H9 (cell line): ENCODE results near the gene RPUSD3. TPM values are rescaled to one million over a fixed set of nuclear protein-coding genes. Genes with fewer than 3 reads are reported as not detected.

Experiments used
- DNase-seq: peaks from one replicate; pipeline ENCODE4 v3.0.0-alpha.2; 2017
- H2AFZ ChIP-seq: one replicate; pipeline ENCODE4 v1.6.1; 2013; ENCODE audit warnings: mild to moderate bottlenecking, low read length, control low read depth, moderate library complexity
- H2AK5ac ChIP-seq: 2 replicates; pipeline ENCODE4 v1.6.1; 2013; ENCODE audit warnings: low read length, control low read depth, mixed read lengths; ENCODE audit not compliant: insufficient read length
- H2BK120ac ChIP-seq: one replicate; pipeline ENCODE4 v1.6.1; 2013; ENCODE audit warnings: low read depth, mild to moderate bottlenecking, low read length, control low read depth, inconsistent platforms; ENCODE audit not compliant: poor library complexity, severe bottlenecking
- H2BK12ac ChIP-seq: 2 replicates; pipeline ENCODE4 v1.6.1; 2013; ENCODE audit warnings: low read length, control low read depth, mixed read lengths, low read depth; ENCODE audit not compliant: insufficient read length
- H2BK15ac ChIP-seq: 2 replicates; pipeline ENCODE4 v1.6.1; 2013; ENCODE audit warnings: low read depth, low read length, control low read depth
- H2BK20ac ChIP-seq: one replicate; pipeline ENCODE4 v1.6.1; 2013; ENCODE audit warnings: low read depth, mild to moderate bottlenecking, low read length, control low read depth, inconsistent platforms; ENCODE audit not compliant: poor library complexity, severe bottlenecking
- H2BK5ac ChIP-seq: 2 replicates; pipeline ENCODE4 v1.6.1; 2013; ENCODE audit warnings: low read length, control low read depth, mixed read lengths; ENCODE audit not compliant: insufficient read length
- H3K14ac ChIP-seq: 2 replicates; pipeline ENCODE4 v1.6.1; 2013; ENCODE audit warnings: low read length, control low read depth; ENCODE audit not compliant: insufficient read depth
- H3K18ac ChIP-seq: 2 replicates; pipeline ENCODE4 v1.6.1; 2013; ENCODE audit warnings: low read depth, mild to moderate bottlenecking, mixed read lengths, low read length, control low read depth; ENCODE audit not compliant: insufficient read length
- H3K23ac ChIP-seq: 2 replicates; pipeline ENCODE4 v1.6.1; 2013; ENCODE audit warnings: low read length, control low read depth, mixed read lengths, low read depth; ENCODE audit not compliant: insufficient read length
- H3K23me2 ChIP-seq: 2 replicates; pipeline ENCODE4 v1.6.1; 2013; ENCODE audit warnings: low read depth, mild to moderate bottlenecking, mixed read lengths, low read length, control low read depth; ENCODE audit not compliant: insufficient read length, poor library complexity, severe bottlenecking
- H3K27ac ChIP-seq: 2 replicates; pipeline ENCODE4 v1.5.1; 2013; ENCODE audit warnings: low read length, control low read depth, mixed read lengths, low read depth; ENCODE audit not compliant: insufficient read length
- H3K27me3 ChIP-seq: 2 replicates; pipeline ENCODE4 v1.6.1; 2013; ENCODE audit warnings: low read length, control low read depth, inconsistent platforms; ENCODE audit not compliant: insufficient read depth
- H3K4ac ChIP-seq: 2 replicates; pipeline ENCODE4 v1.6.1; 2013; ENCODE audit warnings: low read depth, mild to moderate bottlenecking, control low read depth, inconsistent platforms, low read length, moderate library complexity
- H3K4me1 ChIP-seq: 2 replicates; pipeline ENCODE4 v1.6.1; 2013; ENCODE audit warnings: low read length, control low read depth, inconsistent platforms; ENCODE audit not compliant: insufficient read depth
- H3K4me2 ChIP-seq: 2 replicates; pipeline ENCODE4 v1.6.1; 2013; ENCODE audit warnings: low read length, control low read depth, mixed read lengths; ENCODE audit not compliant: insufficient read length, insufficient read depth
- H3K56ac ChIP-seq: 2 replicates; pipeline ENCODE4 v1.6.1; 2013; ENCODE audit warnings: low read depth, mild to moderate bottlenecking, mixed read lengths, low read length, control low read depth; ENCODE audit not compliant: insufficient read length
- H3K79me1 ChIP-seq: 2 replicates; pipeline ENCODE4 v1.6.1; 2013; ENCODE audit warnings: low read depth, mild to moderate bottlenecking, moderate library complexity, low read length, control low read depth, inconsistent platforms; ENCODE audit not compliant: insufficient read depth, poor library complexity, severe bottlenecking
- H3K79me2 ChIP-seq: 2 replicates; pipeline ENCODE4 v1.6.1; 2013; ENCODE audit warnings: low read length, control low read depth, inconsistent platforms; ENCODE audit not compliant: insufficient read depth
- H3K9ac ChIP-seq: 2 replicates; pipeline ENCODE4 v1.6.1; 2013; ENCODE audit warnings: low read length, control low read depth, mixed read lengths; ENCODE audit not compliant: insufficient read length; ENCODE audit errors: extremely low read depth
- H3K9me3 ChIP-seq: one replicate; pipeline ENCODE4 v1.6.1; 2013; ENCODE audit warnings: low read depth, low read length, inconsistent platforms; ENCODE audit not compliant: control insufficient read depth
- H3T11ph ChIP-seq: one replicate; pipeline ENCODE4 v1.6.1; 2013; ENCODE audit warnings: mild to moderate bottlenecking, low read length, control low read depth, inconsistent platforms
- H4K20me1 ChIP-seq: one replicate; pipeline ENCODE4 v1.6.1; 2013; ENCODE audit not compliant: control insufficient read depth, insufficient read length, insufficient read depth
- H4K5ac ChIP-seq: 2 replicates; pipeline ENCODE4 v1.6.1; 2013; ENCODE audit warnings: low read depth, mild to moderate bottlenecking, mixed read lengths, low read length, control low read depth; ENCODE audit not compliant: insufficient read length
- H4K8ac ChIP-seq: replicated peaks from 2 replicates; pipeline ENCODE4 v1.6.1; 2013; ENCODE audit warnings: low read length, control low read depth, mixed read lengths, low read depth; ENCODE audit not compliant: insufficient read length
- H4K91ac ChIP-seq: 2 replicates; pipeline ENCODE4 v1.6.1; 2013; ENCODE audit warnings: low read depth, mild to moderate bottlenecking, moderate library complexity, mixed read lengths, low read length, control low read depth; ENCODE audit not compliant: insufficient read length
- H3K27ac Mint-ChIP-seq, 3 experiments: 2 replicates in 2 of 3; 3 replicates in 1 of 3; pipeline ENCODE4 v1.8.0; 2020 to 2021; ENCODE audit warnings: mixed read lengths in 3 of 3, mild to moderate bottlenecking in 1 of 3, moderate library complexity in 1 of 3
- H3K27me3 Mint-ChIP-seq: 2 replicates; pipeline ENCODE4 v1.8.0; 2021; ENCODE audit warnings: low read depth, mild to moderate bottlenecking, moderate library complexity, mixed read lengths
- H3K36me3 Mint-ChIP-seq, 3 experiments: 2 replicates in 2 of 3; 3 replicates in 1 of 3; pipeline ENCODE4 v1.8.0; 2020 to 2021; ENCODE audit warnings: low read depth in 3 of 3, mixed read lengths in 3 of 3; ENCODE audit not compliant: insufficient read depth in 1 of 3
- H3K4me1 Mint-ChIP-seq, 2 experiments: 2 replicates each; pipeline ENCODE4 v1.8.0; 2020; ENCODE audit warnings: mixed read lengths in 2 of 2
- H3K4me3 Mint-ChIP-seq, 2 experiments: 2 replicates in 1 of 2; 3 replicates in 1 of 2; pipeline ENCODE4 v1.8.0; 2020 to 2021; ENCODE audit warnings: mild to moderate bottlenecking in 2 of 2, mixed read lengths in 2 of 2, moderate library complexity in 1 of 2
- H3K9me3 Mint-ChIP-seq, 2 experiments: 2 replicates in 1 of 2; 3 replicates in 1 of 2; pipeline ENCODE4 v1.8.0; 2020; ENCODE audit warnings: mild to moderate bottlenecking in 2 of 2, mixed read lengths in 2 of 2, moderate library complexity in 1 of 2
- CTCF ChIP-seq: fragments of 200-600 bp; sonication (generic); conservative IDR thresholded peaks from 3 replicates; pipeline ENCODE4 v1.8.0; 2021; ENCODE audit warnings: antibody characterized with exemption, mild to moderate bottlenecking
- WGBS: extraction: QIAGEN DNeasy Blood & Tissue Kit; methylation state at CpG from one replicate; pipeline ENCODE4 v1.1.7; 2013; ENCODE audit warnings: missing lambda C conversion rate, low lambda C conversion rate, mixed read lengths; ENCODE audit not compliant: insufficient read length; ENCODE audit errors: extremely low coverage; 5-methylcytosine and 5-hydroxymethylcytosine counted together
- total RNA-seq: library from RNA; stranded (reverse); gene quantifications from 2 replicates; pipeline ENCODE4 v1.2.1, GENCODE V29; 2021

The RPUSD3 gene
- total RNA-seq, 1 experiment from 2014 or later, result 59.5 TPM

- Histone ChIP-seq H3K23me2 (peaks cover 7% of the 10 kb centered on the region), H3K14ac (no peak within 1 kb of the TSS), H2BK12ac (no peak within 1 kb of the TSS), H3K79me2 (no peaks in the 10 kb centered on the region), H4K20me1 (no peaks in the 10 kb centered on the region), H3K79me1 (no peaks in the 10 kb centered on the region), H2BK5ac (no peak within 1 kb of the TSS), H3K4ac (no peak within 1 kb of the TSS), H4K5ac (no peak within 1 kb of the TSS), H3T11ph (no peak within 1 kb of the TSS), H3K27me3 (no peaks in the 10 kb centered on the region), H3K9me3 (no peaks in the 10 kb centered on the region), H4K91ac (no peak within 1 kb of the TSS), H2BK20ac (no peak within 1 kb of the TSS), H3K9ac (no peak within 1 kb of the TSS), H3K27ac (no peak within 1 kb of the TSS), H3K18ac (peak within 1 kb of the TSS; percentile 63), H3K4me1 (no peaks in the 10 kb centered on the region), H3K56ac (no peak within 1 kb of the TSS), H3K23ac (no peak within 1 kb of the TSS), H2BK120ac (no peak within 1 kb of the TSS), H2BK15ac (no peak within 1 kb of the TSS), H2AK5ac (no peak within 1 kb of the TSS), H2AFZ (no peak within 1 kb of the TSS), H4K8ac (no peak within 1 kb of the TSS), H3K4me2 (peak within 1 kb of the TSS; percentile 70)
- peak within 1 kb of the TSS; percentile 71 to 86 for H3K4me3 Mint-ChIP-seq
- no peaks in the 10 kb centered on the region for H3K9me3 Mint-ChIP-seq
- H3K27ac Mint-ChIP-seq, result peak within 1 kb of the TSS; percentile 56 to 86 (median 60); a peak in 5 of 7 replicates
- H3K27me3 Mint-ChIP-seq, result peaks cover 16% of the 10 kb centered on the region
- peaks cover 20 to 23% of the 10 kb centered on the region in 2 experiments for H3K4me1 Mint-ChIP-seq
- no CpG with 5 or more reads among the region's 76 CpGs for WGBS
- DNase-seq, result peak; percentile 80
- H3K36me3 Mint-ChIP-seq, result peaks cover 8 to 24% (median 18%) of the 10 kb centered on the region in 3 experiments; a peak in 6 of 7 replicates
- no peak for TF ChIP-seq CTCF
Observed at GRCh38 chr3:9809615-9810432, 34.0 kb downstream of the RPUSD3 start, which contains the start of gene TTLL3. Gene TTLL3, plus strand, starts transcription at chr3:9810262. Its CDS starts 400 bp downstream, at chr3:9810662.
